Stimulated activated CD4-positive, alpha-beta T cell treated with anti-CD3 and anti-CD28 coated beads, Interleukin-2, amount 100 ng/mL, for 48 hours (primary cell): ENCODE data around the gene PLCH1.

Source experiments
- DNase-seq, 2 donors: peaks; one replicate each; pipeline ENCODE4 v3.0.0-alpha.2; 2020

The PLCH1 gene

DNA sequence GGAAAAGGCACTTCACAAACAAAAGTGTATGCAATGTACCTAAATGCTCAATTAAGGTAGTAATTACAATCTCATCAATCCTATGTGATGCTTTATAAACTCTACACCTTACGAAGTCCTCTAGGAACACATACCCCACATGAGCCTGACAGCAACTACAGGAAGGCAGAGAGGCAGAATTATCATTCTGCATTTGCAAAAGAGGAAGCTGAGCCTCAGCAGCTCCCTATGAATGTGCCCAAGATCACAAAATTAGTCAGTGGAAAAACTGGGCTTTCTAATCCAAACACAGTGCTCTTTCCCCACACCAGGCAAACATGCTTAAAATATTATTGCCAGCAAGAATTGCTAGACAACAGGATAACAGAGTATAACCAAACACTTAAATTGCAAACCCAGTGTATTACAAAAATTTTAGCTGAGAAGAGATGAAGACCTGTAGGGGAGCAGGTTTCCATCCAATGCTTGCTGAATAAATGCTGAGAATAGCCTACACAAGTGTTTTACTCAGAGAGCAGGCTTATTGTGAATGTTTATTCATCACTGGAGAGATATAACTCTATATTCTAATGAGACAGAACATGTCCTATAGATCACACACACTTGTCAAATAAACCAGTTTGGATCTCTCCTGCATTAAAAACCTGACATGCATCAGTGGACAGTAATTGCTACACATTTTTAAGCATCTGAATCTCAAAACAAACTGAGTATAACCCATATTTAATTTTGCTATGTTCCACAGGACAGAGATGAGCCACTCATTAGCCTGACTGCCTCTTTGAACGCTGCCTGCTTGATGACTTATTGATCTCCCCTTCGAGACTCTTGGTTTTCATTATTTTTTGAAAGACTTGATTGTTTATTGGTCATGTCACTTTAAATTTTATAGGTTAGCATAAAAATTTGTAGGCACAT lies 62.2 kb downstream of the PLCH1 start:
- DNase-seq, result no peak

DNA sequence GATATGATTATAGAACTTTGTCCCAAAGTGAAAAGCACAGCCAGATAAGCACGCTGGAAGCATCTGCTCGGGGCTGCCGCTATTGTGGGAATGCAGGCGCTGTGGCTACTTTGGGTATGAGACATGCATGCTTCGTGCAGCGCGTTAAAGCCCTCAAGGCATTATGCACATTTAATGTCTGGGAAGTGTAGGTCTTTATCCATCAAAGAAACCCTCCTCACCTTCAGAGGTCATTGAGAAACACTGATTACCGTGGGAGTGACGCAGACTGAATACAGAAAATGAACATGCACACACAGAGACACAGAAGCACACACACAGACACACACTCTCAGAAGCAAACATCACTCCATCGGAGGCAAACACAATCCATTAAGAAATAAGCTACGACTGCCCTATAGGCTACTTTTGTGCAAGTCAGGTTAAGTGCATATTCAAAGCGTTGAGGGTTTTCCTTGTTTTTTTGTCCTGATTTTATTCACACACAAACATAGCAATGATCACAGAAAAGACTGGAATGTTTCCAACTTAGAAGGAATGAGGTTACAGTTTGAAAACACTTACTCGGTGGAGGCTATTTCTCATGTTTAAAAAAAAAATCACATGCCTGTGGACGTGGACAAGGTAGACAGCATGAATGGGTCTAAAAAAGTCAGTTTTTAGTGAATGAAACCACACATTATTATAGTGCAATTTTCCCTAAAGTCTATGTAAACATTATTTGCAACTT lies 68.5 kb downstream of the PLCH1 start:
- DNase-seq, result no peak

DNA sequence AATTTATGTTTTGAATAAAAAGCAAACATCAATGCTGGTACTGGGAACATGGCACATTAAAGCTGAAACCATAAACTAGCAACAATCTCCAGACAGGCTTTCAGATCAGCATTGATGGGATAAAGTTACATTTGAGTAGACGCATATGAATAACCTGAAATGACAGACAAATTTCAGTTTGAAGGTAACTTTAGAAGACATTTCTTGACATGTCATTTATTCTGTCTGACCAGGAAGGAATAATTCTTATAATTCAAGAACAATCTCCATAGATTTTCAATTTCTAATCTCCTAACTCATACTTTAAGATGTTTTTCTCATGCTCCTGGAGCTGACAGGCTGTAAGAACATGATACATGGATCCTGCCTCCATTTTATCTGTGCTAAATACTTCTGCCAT lies 69.8 kb downstream of the PLCH1 start:
- no peak for DNase-seq

DNA sequence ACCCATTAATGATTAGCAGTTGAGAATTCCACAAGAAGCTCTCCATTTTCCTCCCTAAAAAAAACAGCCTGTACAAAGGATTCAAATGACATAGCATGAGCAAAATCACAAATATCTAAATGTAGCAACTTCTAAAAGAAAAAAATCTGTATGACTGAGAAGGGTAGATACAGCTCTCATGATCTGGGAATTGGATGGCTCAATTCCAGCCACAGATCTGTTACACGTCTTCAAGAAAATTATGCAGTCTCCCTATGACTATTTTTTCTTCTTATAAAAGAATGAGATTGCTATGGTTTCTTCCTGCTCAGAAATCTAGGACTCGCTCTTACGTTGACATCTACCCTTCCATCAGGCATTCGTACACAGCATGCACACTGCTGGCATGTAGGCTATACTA lies 71.5 kb downstream of the PLCH1 start:
- no peak for DNase-seq

DNA sequence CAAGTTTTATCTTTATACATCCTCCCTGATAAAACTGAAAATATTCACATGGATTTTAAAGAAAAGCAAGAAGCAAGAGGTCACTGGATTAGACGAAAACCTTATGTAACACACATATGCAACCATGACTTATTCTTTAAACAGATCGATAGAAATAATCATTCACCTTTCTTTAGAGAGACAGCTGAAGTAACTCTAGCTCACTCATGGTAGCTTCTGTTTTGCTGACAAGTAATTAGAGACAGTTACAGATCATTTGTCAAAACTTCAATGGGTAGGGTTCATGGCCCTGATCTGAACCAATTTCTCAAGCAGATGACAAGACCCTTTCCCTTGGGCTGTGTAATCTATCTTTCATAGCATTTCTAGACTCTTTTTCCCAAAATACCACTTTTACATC lies 74.5 kb downstream of the PLCH1 start:
- no peak for DNase-seq

DNA sequence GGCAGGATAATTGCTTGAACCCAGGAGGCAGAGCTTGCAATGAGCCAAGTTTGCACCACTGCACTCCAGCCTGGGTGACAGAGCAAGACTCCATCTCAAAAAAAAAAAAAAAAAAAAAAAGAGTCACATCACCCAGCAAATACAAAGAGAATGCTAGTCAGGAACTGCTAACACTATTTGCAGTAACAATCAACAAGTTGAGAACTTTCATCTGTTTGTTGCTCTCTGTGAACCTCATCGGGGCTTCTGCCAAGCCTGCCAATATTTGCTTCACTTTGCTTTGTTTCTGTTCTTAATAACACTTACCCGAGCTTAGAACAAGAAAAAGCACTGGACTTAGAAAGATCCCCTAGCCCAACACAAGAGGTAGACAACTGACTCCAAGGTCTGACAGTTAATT lies 76.9 kb downstream of the PLCH1 start:
- DNase-seq, result no peak

DNA sequence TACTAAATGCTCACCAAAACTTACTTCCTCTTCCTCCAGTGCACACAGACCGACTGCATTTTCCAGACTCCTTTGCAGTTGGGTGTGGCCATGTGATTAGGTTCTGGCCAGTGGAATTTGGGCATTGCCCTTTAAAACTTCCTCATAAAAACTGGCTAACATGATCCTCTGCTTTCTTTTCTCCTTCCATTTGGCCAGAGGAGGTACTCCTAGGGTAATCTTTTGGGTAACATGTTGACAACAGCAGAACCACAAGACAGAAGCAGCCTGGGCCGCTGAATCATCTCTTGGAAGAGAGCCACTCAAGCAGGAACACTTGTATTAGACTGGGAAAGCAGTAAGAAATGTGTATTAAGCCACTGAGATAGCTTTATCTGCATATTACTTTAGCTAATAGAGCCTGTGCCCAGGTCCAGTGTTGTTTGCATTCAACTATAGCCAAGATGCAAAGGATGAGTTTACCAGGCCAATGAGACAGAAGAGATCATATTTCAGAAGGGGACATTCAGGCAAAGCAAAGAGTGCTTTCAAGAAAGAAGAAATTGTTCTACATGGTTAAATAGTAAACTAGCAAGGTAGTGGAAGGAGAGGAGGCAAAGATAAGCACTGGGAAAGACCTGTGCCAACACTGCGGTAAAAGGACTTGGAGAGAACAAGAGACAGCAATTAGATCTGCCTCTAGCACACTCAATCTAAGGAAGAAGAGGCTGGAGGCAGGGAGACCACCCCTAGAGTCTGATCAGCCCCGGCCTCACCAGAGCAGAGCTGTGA lies 79.8 kb downstream of the PLCH1 start:
- no peak for DNase-seq

DNA sequence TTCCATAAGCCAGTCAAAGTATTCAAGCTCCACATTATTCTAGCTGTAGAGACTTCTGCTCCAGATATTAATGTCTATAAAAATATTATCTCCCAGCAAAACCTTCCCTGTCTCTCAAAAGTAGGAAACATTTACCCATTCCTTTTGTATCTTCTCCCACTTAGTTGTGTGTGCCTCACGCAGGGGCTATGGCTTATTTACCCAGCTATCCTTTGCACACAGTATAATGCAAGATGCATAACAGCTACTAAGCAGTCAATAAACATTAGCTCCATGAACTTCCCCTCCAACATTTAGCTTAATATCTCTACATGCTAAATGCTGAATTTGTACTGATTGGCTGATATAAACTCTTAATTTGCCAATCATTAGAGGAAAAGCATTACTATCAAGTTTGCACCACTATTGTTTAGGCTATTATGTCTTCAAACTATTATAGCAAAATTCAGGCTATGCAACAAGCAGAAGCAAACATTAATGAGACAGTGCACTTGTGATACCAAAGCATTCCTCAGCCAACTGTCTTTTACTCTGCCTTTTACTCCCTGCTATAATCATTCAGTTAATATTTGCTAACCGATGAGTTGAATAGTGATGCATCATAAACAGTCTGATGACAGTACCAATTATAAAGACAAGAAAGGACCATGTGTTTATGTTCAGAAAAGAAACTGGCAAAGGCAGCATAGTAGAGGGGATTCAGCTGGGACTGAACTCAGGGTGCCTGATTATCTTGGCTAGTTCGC lies 81.2 kb downstream of the PLCH1 start:
- no peak for DNase-seq

DNA sequence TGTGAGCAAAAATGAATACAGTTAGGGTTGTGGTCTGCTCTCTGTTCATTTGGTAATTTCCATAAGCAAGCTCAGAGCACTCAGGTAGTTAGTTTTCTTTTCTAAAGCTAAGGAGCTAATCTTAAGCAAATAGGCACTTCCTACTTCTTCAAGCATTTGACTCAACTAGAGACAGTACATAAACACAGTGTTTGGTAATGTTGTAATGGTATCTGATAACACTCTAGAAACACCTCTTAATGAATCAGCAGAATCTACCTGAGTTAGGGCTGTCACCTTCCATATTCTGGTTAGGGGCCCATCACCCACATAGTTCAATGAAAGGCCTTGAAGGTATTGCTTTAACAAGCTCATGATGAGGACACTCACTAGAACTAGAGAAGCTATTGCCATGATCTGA lies 83.1 kb downstream of the PLCH1 start:
- DNase-seq, result no peak

DNA sequence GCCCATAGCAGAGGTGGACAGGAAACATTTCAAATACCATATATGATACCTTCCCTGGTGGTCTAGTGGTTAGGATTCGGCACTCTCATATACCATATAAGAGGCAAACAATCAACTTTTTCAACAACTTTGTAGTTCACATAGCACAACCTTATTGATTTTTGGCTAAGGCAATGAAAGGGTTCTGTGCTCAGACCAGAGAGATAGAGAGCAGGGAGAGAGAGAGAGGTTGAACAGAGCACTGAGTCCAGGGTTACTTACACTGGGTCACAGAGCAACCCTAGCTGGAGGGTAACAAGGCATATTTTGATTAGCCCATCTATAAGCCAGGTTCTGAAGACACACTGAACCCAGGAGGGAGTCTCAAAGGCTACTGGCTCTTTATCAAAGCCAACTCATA lies 83.8 kb downstream of the PLCH1 start:
- no peak for DNase-seq

DNA sequence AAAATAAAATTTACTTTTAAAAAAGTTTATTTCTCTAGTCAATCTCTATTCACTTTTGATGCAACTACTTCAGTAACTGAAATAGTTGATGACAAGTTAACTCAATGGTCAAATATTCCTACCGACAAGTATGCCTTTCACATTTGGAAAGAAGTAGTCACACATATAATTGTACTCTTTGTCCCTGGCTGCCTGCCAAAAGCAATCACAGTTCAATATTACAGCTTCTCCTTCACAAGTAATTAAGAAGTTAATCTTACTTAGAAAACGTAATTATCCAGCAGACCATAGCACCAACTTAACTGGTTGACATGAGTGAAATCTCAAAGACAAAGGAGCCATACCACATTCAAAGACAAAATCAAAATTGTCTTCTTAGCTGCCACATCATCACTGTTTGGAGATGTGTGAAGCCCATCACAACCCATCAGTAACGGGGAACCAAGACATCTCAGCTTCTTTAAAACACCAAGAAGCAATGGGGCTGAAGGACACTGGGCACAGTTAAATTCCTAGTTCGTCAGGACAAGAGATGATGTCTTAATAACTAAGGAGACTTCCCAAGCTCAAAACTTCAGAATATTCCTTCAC lies 86.1 kb downstream of the PLCH1 start:
- no peak for DNase-seq

DNA sequence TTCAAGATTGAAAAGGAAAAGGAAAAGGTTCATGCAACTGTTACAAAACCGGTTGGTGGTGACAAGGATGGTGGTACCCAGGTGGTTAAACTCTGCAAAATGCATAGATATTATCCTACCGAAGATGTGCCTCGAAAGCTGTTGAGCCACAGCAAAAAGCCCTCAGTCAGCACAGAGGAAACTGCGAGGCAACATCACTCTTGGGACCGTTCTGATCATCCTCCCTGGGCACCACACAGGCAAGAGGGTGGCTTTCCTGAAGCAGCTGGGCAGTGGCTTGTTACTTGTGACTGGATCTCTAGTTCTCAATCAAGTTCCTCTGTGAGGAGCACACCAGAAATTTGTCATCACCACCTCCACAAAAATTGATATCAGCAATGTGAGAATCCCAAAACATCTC lies 86.9 kb downstream of the PLCH1 start:
- DNase-seq, result no peak

DNA sequence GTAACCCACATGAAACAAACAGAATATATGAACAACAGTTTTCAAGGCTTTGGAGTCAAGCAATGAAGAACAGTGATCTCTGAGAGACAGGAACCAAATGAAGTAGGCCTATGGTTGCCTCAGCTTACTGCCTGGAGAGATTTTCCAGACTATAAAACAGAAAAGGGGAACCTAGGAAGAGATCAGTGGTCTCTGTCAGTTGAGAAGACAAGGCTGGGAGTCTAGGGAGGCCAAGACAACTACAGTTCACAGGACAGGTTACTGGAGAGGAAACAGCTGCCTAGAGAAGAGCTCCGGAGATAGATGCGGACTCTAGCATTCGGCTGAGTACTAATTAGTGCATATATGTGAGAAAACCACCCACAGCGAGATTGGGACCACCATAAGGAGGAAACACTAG lies 87.7 kb downstream of the PLCH1 start:
- DNase-seq, result no peak

DNA sequence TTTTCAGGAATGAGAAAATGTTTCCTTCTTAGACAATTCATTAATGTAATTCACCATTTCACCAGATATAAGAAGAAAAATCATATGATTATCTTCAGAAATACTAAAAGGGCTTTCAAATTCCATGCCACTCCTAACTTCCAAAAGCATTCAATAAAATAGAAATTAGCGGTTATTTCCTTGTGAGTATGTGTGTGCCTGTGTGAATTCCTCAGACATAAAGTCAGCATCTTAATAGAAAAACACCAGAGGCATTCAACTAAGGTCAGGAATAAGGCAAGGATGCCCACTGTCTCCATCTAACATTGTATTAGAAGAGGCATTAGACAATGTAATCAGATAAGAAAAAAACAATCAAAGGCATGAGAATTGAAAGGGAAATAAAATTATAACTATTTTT lies 88.4 kb downstream of the PLCH1 start:
- no peak for DNase-seq

DNA sequence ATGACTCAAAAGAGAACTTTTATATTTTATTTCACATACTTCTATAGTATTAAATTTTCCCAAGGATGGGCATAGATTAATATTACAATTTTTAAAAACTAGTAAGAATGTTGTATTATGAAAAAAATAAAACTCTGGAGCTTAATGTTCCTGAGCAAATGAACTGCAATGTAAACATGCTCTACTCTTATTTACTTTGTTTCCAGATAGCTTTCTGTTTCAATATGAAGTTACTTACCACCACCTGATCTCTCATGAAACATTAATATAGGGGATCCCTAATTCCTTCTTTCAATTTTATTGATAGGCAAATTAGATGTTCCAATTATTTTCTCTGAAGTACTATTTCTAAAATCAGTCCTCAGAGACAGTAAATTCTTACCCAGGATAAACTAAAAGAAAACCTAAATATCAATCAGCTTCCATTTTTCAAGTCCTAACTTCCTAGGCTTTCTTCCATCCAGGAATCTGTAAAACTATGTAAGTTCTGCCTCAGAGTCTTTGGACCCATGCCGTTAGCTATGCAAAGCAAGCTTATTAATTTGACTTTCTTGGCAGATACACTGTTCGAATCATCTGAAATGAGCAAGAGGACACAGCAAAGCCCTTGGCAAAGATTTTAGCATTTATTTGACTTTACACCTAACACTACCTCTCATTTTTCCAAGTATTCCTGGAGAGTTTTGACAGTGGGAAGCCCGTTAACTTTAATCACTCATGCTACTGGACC lies 93.2 kb downstream of the PLCH1 start:
- no peak for DNase-seq

DNA sequence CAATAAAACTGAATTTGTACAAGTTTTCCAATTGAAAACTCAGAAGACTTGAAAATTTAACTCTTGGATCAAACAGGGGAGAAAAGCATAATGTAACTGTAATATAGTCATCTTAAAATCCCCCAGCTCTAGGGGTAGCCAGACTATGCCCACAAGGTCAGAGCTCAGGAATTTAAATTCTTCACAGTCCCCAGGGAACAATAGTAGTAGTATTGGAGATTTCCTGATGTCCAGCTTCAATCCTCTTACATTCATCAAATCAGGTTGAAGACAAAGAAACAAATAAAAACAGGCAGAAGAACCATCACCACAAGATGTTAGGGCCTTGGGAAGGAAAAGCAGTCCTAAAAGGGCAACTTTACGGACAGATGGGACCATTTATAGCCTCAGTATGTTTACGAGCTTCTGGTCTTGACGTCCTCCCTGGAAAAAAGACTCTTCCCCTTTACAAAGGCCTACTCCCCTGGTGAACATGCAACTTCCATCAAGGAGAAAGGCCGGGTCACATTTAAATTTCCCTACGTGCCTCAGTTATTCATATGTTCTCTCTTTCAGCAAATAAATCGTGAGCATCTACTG lies 96.8 kb downstream of the PLCH1 start:
- DNase-seq, result no peak

DNA sequence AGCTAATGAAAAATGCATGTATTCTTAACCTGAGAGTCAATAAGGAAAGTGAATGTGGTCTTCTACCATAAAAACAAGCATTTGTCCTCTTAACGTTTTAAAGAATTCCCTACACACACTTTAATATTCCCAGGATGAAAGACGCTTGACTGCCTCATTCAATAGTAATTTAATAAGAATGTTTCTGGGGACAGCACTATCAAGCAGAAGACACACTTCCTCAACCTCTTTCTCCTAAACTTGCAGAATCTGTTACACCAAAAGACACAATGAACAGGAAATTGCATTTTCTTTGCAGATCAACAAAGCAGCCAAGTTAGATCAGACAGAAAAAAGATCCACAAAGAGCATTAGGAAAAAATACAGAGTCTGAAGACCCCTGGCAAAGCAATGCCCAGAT lies 97.7 kb downstream of the PLCH1 start:
- no peak for DNase-seq

DNA sequence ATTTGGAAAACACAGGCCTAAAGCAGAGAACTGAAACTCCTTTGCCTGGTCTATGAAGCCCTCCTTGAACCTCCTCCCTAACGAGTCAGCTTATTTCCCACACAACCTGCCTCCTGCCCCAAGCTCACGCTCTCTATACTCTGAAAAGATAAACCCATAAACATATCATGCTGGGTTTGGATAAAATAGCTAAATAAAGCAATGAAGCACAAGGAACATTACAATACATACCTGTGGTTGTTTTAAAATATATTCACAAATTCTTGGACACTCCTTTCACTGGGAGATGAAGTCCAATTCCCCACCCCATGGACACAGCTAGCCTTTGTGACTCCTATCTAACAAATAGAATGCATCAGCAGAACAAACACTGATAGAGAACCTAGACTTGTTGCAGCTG lies 98.2 kb downstream of the PLCH1 start:
- no peak for DNase-seq

DNA sequence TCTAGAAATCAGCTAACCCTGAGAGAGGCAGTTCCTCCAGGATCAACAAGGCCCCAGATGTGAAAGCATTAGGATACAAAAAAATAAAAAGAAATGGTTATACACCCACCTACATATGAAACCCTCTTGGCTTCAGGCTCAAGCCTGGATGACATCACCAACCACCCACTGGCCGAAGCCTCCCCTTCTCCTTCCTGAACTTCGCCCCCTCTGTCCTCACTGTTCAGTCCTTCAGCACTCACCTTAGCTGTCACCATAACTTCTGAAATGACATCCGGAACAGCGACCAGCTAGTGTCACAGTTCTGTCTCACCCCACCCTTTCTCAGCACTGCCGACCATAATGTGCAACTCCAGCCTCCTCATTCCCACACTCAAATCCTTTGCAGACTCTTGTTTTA lies 98.7 kb downstream of the PLCH1 start:
- DNase-seq, result no peak

DNA sequence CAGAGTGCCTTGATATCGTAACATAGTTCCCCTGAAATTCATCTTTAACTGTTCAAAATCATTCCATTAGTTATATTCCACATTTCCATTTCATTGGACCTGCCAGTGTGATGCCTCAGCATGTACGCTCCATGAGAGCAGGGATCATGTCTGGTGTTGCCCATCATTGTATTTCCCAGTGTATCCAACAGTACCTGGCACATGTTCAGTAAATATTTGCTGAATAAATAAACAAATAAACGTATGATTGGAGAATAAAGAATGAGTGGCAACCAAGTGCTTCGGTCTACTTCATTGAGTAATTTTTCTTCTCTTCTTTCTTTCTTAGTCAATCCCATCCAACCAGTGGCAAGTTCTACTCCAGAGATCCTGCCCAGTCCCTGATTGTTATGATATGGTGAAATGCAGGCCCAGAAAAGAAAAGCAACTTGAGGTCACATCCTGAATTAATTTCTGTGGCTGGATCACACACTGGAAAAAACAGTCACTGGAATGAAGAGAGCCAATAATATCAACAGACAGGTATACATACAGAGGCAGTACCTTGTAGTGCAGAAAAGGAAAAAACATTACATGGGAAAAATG lies 101.2 kb downstream of the PLCH1 start:
- no peak for DNase-seq

DNA sequence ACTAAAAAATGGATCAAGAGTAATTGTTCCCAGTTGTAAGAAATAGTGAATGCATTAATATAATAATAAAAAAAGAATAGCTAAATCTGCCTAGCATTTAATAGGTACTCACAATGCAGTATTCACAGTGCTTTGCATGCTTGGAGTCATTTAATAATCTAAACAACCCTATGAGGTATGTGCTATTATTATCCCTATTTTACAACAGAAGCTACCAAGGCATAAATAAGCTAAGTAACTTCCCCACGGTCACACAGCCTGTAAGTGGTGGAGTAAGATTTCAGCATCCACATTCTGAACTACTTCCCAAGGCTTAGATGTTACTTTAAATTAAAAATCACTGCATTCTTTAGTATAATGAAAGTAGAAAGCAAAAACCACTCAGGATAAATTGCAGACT lies 102.9 kb downstream of the PLCH1 start:
- no peak for DNase-seq
